M059J (cell line): ENCODE measurements around the gene CEP164. TPM values are rescaled to one million over a fixed set of nuclear protein-coding genes. Genes with fewer than 3 reads are reported as not detected.

Experiments
- DNase-seq: peaks from one replicate; pipeline ENCODE4 v3.0.0-alpha.2; 2012; ENCODE audit warnings: low read depth
- total RNA-seq: library from RNA; depleted of rRNA; stranded (reverse); fragments of >200 nt; shearing (Covaris generic); gene quantifications from 2 replicates; pipeline ENCODE4 v1.2.3, GENCODE V29; 2014; rRNA removed

Gene CEP164
- 8.4 and 20.6 TPM in 2 replicates for total RNA-seq

DNA sequence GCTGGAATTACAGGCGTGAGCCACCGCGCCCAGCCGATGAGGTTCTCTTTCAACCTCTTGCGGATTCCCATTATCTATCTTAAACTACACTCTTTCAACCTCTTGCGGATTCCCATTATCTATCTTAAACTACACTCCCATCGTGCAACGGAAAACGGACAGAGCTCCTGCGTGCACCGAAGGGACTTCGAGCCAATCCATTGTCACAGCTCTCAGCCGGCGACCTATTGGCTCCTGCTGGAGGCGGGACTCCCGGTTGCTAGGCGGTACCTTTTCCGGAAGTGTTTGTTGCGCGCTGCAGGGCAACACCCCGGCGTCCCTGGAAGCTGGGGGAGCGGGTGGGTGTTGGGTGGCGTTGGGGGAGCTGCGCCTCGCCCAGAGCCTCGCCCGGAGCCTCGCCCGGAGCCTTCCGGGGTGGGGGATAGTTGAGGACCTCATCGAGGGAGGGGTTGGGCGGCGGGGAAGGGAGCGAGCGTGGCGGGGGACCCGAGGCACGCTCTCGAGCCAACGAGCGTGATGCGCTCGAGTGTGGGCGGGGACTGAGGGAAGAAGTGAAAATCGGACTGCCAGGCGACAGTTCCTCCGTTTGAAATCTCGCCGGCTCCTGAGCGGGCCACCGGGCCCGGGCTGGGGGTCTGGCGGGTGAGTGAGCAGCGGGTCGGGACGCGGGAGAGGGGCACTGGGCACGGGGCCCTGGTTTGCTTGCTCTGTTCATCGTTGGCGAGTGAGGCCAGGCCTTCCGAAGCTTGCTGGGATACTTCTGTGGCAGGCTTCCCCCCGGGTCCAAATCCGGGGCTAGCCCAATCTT is at the start of gene CEP164:
Gene CEP164, plus strand, starts transcription at position 288 of the 808 bp plus-strand sequence. CDS start 10,733 bp downstream, outside the sequence.
- peak; percentile 97 for DNase-seq

DNA sequence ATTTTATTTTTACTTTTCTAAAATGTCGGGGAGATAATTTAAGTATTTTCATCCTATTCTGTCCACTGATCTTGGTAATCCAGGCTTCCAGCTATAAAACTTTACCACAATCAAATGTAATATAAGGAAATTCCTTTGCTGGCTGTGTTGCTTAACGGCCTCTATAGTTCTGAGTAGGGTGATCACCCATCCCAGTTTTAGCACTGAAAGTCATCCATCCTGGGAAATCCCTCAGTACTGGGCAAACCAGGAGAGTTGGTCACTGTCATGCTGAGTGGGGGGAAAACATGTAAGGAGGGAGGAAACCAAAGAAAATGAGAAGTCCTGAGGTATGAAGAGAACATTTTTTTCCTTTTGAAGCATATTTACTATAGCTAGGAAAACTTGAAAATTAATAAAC is 49.3 kb upstream of the CEP164 start:
- no peak for DNase-seq

DNA sequence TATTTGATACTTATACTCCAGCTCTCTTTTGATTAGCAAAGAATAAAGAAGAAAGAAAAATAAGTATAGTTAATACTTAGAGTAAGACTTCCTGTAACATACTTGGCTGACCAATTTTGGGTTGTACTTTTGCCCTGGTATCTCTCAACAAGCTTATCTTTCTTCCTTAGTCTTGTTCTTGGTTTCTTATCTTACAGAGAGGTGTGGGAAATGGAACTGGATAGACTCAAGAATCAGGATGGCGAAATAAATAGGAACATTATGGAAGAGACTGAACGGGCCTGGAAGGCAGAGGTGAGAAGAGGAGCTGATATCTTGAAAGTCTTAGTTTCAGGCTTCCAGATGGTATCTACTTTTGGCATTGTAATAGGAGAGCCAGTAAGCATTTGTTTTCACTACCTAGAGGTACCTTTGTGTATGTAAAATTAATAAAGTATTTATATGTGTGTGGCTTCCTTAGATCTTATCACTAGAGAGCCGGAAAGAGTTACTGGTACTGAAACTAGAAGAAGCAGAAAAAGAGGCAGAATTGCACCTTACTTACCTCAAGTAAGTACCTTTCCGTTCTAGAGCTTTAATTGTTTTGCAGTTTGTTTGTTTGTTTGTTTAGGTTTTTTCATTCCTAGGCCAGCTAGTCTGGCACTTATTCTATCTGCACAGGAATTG is 47.8 kb upstream of the CEP164 start:
- DNase-seq, result no peak

DNA sequence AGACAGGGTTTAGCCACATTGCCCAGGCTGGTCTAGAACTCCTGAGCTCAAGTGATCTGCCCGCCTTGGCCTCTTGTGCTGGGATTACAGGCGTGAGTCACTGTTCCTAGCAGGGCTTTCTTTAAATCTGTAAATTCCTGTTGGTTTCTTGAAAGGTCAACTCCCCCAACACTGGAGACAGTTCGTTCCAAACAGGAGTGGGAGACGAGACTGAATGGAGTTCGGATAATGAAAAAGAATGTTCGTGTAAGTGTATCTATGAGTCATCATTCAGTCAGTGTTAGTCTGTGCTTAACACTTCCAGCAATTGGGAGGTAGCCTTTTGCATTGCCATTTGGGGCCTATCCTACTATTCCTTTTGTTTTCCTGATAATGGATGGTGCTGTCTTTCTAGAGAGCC is 46.5 kb upstream of the CEP164 start:
- DNase-seq, result peak; percentile 99

GRCh38 chr11:117281869-117282268 is 45.8 kb upstream of the CEP164 start:
- DNase-seq, result no peak

DNA sequence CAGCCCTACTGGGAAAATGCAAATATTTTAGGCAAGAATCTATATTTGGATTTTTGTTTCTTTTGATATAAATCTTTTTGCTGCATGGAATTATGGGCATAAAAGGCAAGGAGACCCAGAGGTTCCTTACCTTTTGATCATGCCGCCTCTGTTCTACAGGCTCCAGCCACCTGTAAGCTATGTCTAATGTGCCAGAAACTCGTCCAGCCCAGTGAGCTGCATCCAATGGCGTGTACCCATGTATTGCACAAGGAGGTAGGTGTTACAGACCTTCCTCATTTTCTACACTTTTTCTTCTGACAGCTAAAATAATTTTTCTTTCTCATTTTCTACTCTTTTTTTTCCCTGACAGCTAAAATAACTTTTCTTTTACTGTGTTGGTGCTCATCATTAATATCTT is 44.7 kb upstream of the CEP164 start:
- no peak for DNase-seq

GRCh38 chr11:117284053-117284452 is 43.6 kb upstream of the CEP164 start:
- DNase-seq, result no peak

DNA sequence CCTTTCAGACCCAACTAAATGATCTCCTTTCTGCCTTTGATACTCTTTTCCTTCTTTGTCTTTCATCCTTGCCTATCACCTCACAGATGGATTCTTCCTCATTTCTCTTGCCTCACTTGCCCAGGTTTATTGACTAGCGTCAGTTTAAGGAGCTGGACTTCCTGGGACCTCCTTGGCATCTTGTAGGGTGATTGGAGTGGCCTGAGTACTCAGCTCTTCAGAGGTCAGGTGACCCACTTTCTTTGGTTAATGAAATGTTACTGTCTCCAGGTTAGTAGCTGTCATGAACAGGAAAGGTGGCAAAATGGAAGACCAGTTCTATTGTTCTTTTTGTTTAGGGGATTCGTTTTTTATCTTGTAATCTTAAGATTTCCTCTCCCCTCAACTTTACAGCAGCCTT is 41.1 kb upstream of the CEP164 start:
- no peak for DNase-seq

- DNase-seq, result no peak
Observed at GRCh38 chr11:117287668-117288067, 40.0 kb upstream of the CEP164 start.

DNA sequence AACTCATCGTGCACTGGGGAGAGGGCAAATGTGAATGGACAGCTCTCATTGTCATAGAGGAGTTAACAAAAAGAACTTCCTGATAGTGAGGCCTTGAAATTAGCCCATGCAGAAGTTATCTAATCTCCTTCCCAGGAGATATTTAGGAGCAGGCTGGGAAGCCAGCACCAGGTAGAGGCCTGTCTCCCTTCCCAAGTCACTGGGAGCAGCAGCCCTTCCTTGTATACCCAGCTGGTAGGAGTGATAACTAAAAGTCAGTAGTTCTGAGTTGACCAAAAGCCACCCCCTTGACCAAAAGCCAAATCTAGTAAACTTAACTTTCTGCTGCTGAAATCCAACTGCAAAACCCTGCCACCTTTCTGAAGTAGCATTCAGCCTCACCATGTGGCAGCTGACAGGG is 37.9 kb upstream of the CEP164 start:
- DNase-seq, result no peak

DNA sequence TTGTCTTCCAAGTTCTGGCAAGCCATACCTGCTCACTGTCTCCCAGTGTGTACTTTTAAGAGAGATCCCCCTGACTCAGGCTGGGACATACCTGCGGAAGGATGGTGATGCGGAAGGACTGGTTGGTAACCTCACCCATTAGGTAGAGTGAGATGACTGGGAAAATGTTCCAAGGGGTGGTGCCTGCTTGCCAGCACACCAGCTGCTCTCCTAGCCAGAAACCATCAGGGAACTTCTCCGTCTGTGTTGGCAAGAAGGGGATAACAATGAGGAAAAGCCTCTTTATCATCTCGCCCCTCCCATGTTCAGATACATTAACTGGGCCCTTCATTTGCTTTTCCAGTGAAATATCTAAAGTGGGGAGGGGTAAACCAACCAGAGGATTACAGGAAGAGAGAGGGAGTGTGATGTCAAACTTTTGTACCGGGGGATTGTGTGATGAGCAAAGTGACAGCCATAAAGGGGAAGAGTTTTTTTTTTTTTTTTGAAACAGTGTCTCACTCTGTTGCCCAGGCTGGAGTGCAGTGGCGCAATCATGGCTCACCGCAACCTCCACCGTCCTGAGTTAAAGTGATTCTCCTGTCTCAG is 36.8 kb upstream of the CEP164 start, which contains the start of gene BACE1-AS:
Gene BACE1-AS, plus strand, starts transcription at position 538 of the 588 bp plus-strand sequence.
- no peak for DNase-seq

DNA sequence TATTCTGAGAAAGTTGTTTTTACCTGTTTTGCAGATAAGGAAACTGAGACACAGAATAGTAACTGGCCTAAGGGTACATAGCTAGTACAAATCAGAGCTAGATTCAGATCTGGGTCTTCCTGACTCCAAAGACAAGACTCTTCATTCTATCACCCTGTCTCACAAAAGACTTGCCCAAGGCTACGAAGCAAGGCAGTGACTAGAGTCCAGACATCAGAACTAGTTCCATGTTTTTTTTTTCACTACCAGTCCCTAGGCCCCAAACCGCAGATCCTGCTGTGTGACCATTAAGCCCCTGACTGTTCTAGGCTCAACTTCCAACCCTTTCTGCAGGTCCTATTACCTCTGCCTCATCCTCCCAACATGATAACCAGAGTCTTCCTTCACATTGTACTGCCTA is 35.0 kb upstream of the CEP164 start:
- DNase-seq, result no peak

DNA sequence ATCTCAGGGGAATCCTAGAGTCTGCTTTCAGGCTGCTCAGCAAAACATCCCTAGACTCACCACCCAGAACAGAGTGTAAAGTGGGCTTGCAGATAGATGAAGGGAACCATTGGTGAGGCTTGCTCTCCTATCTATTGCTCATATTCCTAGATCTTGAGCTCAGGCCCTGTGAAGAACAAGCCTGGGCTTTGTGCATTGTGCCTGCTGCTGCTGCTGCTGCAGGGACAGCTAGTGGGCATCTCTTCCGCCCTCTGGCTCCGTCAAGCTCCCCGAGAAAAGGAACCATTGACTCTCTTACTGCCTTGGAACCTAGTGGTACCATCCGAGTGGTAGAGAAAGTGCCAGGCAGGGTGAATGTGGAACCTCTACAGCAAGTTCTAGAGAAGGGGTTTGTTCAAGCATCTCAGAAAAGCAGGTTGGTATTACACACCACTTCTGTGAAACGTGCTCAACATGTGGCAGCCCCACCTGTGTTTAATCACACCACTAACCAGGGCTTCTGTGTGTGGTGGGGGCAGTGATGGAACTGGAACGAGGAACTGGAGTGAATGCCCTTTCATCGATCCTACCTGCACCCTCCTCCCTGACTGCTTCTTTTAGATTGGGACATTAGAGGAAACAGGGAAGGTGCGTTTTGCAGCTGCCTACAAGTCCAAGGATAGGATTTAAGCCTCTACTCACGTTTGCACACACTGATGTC is 32.1 kb upstream of the CEP164 start:
- DNase-seq, result no peak

DNA sequence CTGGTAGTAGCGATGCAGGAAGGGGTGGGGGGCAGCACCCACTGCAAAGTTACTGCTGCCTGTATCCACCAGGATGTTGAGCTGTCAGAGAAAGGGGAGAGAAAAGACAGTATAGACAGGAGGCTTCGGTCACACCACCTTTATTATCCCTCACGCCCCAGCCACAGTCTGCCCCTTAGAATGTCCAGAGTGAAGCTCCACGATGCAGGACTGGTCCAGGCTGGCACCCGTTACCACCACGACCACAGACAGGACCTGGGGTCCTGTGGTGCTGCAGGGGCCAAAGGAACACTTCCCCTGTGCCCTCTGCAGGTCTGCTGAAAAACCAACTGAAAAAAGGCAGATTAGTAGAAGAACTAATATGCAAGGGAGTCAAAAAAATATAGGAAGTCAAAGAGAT is 30.8 kb upstream of the CEP164 start:
- no peak for DNase-seq

DNA sequence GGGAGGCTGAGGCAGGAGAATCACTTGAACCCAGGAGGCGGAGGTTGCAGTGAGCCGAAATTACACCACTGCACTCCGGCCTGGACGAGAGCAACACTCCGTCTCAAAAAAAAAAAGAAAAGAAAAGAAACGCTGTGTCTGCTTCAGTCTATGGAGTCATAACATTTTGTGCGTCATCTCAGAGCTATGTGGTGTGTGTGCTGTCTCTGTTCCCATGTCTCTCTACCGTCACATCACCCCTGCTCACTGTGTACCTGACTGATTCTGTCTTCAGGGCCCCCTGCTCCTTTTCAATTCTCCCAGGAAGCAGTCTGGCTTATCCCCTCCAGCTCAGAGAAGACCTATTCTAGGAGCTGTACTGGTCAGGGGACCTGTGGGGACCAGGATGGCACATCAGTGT is 29.5 kb upstream of the CEP164 start:
- no peak for DNase-seq

GRCh38 chr11:117299351-117300282 is 28.0 kb upstream of the CEP164 start:
- DNase-seq, result no peak

- DNase-seq, result no peak
Observed at GRCh38 chr11:117300283-117300663, 27.4 kb upstream of the CEP164 start.

GRCh38 chr11:117300773-117301172 is 26.9 kb upstream of the CEP164 start:
- no peak for DNase-seq

- DNase-seq, result no peak
Observed at GRCh38 chr11:117302228-117302627, 25.4 kb upstream of the CEP164 start.

DNA sequence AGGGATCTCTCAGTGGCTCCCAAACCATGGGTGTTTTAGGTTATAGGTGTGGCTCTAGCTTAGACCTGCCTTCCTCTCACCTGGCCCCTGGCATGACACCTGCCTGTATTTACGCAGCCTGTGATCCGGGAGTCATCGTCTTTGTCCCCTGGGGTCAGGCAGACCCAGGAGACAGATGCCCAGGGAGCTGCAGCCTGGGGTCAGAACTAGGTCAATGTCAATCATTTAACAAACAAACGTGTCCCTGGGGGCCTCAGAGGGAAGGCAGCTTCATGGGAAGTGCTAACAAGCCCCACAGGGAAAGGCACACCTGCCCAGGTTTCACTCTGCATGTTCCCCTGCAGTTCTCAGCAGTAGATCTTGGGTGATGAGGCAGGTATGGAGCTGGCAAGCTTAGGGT is 24.6 kb upstream of the CEP164 start:
- no peak for DNase-seq

- DNase-seq, result no peak
Observed at GRCh38 chr11:117303646-117304315, 23.9 kb upstream of the CEP164 start.
